GM13976 (cell line): Measurements from ENCODE around the gene HMGN2.

Source experiments
- DNase-seq: peaks from one replicate; pipeline ENCODE4 v3.0.0; 2012; ENCODE audit warnings: low spot score
- in situ Hi-C: fragments of 300-500 bp; cut with MboI; formaldehyde crosslinking; loops from one replicate; pipeline ENCODE4 v1.12.0; 2022; ENCODE audit warnings: low sequenced_read_pairs, mixed read lengths, inconsistent platforms; ENCODE audit not compliant: unreplicated experiment
- TF ChIP-seq, protein P1 (sequence below): IDR thresholded peaks from 2 replicates; pipeline ENCODE4 v1.5.1; 2012; ENCODE audit warnings: borderline replicate concordance, mild to moderate bottlenecking; ENCODE audit not compliant: insufficient read depth; ENCODE audit errors: extremely low read depth, missing control alignments, control extremely low read depth

Gene HMGN2

GRCh38 chr1:26472320-26472900, at the start of gene HMGN2:
Gene HMGN2 (plus strand): TSS chr1:26472440. CDS start chr1:26472613, 173 bp downstream.
- TF ChIP-seq, protein P1, sequence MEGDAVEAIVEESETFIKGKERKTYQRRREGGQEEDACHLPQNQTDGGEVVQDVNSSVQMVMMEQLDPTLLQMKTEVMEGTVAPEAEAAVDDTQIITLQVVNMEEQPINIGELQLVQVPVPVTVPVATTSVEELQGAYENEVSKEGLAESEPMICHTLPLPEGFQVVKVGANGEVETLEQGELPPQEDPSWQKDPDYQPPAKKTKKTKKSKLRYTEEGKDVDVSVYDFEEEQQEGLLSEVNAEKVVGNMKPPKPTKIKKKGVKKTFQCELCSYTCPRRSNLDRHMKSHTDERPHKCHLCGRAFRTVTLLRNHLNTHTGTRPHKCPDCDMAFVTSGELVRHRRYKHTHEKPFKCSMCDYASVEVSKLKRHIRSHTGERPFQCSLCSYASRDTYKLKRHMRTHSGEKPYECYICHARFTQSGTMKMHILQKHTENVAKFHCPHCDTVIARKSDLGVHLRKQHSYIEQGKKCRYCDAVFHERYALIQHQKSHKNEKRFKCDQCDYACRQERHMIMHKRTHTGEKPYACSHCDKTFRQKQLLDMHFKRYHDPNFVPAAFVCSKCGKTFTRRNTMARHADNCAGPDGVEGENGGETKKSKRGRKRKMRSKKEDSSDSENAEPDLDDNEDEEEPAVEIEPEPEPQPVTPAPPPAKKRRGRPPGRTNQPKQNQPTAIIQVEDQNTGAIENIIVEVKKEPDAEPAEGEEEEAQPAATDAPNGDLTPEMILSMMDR = no peak
- in situ Hi-C loops = no loop called here
- peak; percentile 89 for DNase-seq

DNA sequence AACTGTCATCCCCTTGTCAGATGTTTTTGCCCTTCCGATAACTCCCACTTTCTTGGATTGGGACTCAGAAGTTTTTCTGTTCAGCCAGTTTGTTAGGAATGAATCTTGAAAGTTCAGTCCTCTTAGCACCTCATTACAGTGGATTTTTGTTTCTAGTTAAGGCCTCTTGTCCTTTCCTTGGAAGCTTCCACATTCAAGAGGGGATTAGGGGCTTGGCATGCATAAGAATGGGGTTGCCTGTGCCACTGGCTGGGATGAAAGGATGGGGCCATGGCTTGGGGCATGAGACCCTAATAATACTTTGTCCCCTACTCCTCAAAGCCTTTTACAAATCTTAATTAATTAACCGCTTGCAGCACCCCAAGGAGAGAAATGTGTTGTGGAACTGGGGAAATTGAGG, 42.5 kb upstream of the HMGN2 start:
- DNase-seq = no peak

GRCh38 chr1:26431979-26432695, 40.1 kb upstream of the HMGN2 start, which contains the start of gene DHDDS:
Gene DHDDS (plus strand): TSS chr1:26432321. CDS start chr1:26432946, 625 bp downstream.
- DNase-seq = peak; percentile 99
- in situ Hi-C loops = no loop called here
- TF ChIP-seq, protein P1 = no peak

More for the DNA sequence above, 42.5 kb upstream of the HMGN2 start:
- in situ Hi-C loops = no loop called here
- TF ChIP-seq, protein P1 = no peak

- in situ Hi-C loops = no loop called here
- TF ChIP-seq, protein P1 = no peak
- no peak for DNase-seq
Measured at GRCh38 chr1:26432793-26433192, 39.4 kb upstream of the HMGN2 start.

DNA sequence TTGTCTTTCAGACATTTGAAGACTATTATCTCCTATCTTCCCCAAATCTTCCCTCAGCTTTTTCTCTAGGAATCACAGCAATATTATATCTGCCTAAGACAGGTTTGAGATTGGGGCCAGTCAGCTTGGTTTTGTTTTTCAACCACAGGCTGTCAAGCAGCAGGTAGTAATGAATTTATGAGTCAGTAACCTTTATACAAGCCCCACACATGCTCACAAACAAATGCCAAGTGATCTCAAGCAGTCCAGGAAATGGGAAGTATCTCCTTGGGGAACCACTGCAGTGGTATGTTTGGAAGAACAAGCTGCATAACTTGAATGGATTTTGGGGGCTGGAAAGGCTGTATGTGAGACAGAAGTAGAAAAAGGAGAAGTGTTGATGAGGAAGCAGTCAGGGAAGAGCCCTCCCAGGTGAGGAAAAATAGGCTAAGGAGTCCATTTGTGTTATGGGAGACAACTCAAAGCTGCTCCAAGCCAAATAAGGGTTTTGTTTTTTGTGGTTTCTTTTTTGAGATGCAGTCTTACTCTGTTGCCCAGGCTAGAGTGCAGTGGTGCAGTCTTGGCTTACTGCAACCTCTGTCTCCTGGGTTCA, 38.0 kb upstream of the HMGN2 start:
- TF ChIP-seq, protein P1 = no peak
- in situ Hi-C loops = no loop called here
- DNase-seq = no peak

- TF ChIP-seq, protein P1 = no peak
- DNase-seq = no peak
- in situ Hi-C loops = no loop called here
Measured at GRCh38 chr1:26438041-26438440, 34.2 kb upstream of the HMGN2 start.
